PFSK-1 (cell line): ENCODE data around the gene PRR9.

ENCODE experiments used
- FOXP2 ChIP-seq: optimal IDR thresholded peaks from 2 replicates; pipeline ENCODE3; 2011; ENCODE audit warnings: borderline replicate concordance, control low read depth, inconsistent platforms; ENCODE audit not compliant: insufficient read depth; ENCODE audit errors: extremely low read length, extremely low read depth
- POLR2AphosphoS5 ChIP-seq: IDR thresholded peaks from 2 replicates; pipeline ENCODE4 v1.6.1; 2012; ENCODE audit warnings: low read depth, mild to moderate bottlenecking, control low read depth, low read length, moderate library complexity
- SIN3A ChIP-seq: IDR thresholded peaks from 2 replicates; pipeline ENCODE4 v1.6.1; 2012; ENCODE audit warnings: mild to moderate bottlenecking, low read length, moderate library complexity, borderline replicate concordance; ENCODE audit not compliant: insufficient read depth
- TAF1 ChIP-seq: IDR thresholded peaks from 2 replicates; pipeline ENCODE4 v1.6.1; 2012; ENCODE audit warnings: low read length, control low read depth, borderline replicate concordance; ENCODE audit not compliant: insufficient read depth
- TF ChIP-seq, protein P1 (sequence below), 2 experiments: IDR thresholded peaks; 2 replicates each; pipeline versions ENCODE4 v1.6.1 to v1.8.0; 2011 to 2012; ENCODE audit warnings: low read depth in 2 of 2, low read length in 2 of 2, control low read depth in 1 of 2, inconsistent platforms in 1 of 2, mild to moderate bottlenecking in 1 of 2, moderate library complexity in 1 of 2; ENCODE audit not compliant: insufficient read depth in 1 of 2

PRR9 gene

DNA sequence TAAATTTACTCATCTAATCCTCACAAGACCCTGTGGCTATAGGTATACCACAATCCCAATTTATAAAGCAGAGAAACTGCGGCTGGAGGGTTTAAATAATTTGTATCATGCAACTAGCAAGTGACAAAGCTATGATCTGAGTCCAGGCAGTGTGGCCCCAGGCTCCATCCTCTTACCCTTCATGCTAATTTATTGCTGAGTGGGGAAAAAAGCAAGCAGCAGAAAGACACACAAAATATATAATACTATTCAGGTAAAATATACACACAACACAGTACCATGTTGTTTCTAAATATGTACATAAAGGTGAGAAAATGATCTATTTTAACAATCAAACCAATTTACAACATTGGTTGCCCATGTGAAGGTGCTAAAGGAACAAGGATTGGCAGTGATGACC is 24.8 kb downstream of the PRR9 start:
- TF ChIP-seq FOXP2 (no peak), TAF1 (no peak), SIN3A (no peak), POLR2AphosphoS5 (no peak)
- TF ChIP-seq, protein P1, sequence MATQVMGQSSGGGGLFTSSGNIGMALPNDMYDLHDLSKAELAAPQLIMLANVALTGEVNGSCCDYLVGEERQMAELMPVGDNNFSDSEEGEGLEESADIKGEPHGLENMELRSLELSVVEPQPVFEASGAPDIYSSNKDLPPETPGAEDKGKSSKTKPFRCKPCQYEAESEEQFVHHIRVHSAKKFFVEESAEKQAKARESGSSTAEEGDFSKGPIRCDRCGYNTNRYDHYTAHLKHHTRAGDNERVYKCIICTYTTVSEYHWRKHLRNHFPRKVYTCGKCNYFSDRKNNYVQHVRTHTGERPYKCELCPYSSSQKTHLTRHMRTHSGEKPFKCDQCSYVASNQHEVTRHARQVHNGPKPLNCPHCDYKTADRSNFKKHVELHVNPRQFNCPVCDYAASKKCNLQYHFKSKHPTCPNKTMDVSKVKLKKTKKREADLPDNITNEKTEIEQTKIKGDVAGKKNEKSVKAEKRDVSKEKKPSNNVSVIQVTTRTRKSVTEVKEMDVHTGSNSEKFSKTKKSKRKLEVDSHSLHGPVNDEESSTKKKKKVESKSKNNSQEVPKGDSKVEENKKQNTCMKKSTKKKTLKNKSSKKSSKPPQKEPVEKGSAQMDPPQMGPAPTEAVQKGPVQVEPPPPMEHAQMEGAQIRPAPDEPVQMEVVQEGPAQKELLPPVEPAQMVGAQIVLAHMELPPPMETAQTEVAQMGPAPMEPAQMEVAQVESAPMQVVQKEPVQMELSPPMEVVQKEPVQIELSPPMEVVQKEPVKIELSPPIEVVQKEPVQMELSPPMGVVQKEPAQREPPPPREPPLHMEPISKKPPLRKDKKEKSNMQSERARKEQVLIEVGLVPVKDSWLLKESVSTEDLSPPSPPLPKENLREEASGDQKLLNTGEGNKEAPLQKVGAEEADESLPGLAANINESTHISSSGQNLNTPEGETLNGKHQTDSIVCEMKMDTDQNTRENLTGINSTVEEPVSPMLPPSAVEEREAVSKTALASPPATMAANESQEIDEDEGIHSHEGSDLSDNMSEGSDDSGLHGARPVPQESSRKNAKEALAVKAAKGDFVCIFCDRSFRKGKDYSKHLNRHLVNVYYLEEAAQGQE (IDR thresholded peaks at IDR 0.05; ENCODE audit: insufficient read depth in 1 of 2, low read depth in 2 of 2, low read length in 2 of 2): no peak

DNA sequence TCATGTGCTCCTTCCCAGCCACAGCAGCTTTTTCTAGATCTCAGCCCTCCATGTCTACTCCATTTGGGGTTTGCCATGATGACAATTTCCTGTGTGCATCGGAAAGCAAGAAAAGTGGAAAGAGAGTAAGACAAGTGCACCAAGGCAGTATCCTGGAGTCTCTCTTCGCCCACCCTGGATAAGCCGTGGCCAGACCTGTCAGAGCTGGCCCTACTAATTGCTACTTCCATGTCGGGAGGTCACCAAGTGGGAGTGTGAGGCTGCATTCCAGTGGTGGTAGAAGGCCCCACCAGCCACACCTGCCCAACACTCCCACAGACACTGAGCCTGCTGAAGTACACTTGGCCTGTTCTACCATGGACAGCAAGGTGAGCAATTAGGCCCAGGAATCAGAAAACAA is 28.1 kb downstream of the PRR9 start:
- TF ChIP-seq SIN3A (no peak), POLR2AphosphoS5 (no peak), TAF1 (no peak), FOXP2 (no peak)
- TF ChIP-seq, protein P1 (IDR thresholded peaks at IDR 0.05; ENCODE audit: insufficient read depth in 1 of 2, low read depth in 2 of 2, low read length in 2 of 2): no peak

DNA sequence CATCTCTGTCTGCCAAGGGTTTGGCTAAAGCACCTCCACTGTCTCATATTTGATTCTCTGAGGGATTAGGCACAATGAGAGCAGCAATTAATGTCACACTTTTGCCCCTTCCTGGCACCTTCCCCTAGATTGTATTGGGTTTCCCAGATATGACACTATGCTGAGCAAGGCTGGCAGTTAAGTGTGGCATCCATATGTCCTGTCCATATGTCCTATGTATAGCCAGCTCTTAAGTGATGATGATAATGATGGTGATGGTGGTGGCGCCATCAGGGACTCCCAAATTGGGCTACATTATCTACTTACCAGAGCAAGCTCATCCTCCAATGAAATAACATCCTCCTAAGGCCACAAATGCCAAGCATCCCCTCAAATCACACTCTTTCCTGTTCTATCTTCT is 28.6 kb downstream of the PRR9 start:
- no peak for TF ChIP-seq TAF1
- no peak for TF ChIP-seq POLR2AphosphoS5
- no peak for TF ChIP-seq SIN3A
- TF ChIP-seq, protein P1 (IDR thresholded peaks at IDR 0.05; ENCODE audit: insufficient read depth in 1 of 2, low read depth in 2 of 2, low read length in 2 of 2): no peak
- no peak for TF ChIP-seq FOXP2

DNA sequence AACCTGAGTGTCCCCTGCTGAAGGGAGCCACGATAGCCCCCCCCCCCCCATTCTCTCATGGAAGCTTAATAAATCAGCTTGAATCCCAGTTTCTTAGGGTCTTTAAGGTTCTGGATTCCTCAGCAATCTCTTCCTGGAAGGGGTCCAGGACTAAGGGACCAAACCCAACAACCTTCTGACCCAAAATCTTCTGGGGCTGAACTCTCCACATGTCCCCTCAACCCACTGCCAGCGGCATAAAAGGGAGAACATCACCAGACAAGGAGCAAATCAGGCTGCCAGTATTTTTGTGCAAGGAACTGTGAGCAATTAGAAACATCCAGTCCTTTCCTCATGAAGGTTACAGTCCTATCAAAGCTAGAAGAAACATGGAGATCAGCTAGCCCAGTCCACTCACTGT is 29.4 kb downstream of the PRR9 start:
- TF ChIP-seq SIN3A (no peak), FOXP2 (no peak), TAF1 (no peak)
- TF ChIP-seq, protein P1 (IDR thresholded peaks at IDR 0.05; ENCODE audit: insufficient read depth in 1 of 2, low read depth in 2 of 2, low read length in 2 of 2): no peak

DNA sequence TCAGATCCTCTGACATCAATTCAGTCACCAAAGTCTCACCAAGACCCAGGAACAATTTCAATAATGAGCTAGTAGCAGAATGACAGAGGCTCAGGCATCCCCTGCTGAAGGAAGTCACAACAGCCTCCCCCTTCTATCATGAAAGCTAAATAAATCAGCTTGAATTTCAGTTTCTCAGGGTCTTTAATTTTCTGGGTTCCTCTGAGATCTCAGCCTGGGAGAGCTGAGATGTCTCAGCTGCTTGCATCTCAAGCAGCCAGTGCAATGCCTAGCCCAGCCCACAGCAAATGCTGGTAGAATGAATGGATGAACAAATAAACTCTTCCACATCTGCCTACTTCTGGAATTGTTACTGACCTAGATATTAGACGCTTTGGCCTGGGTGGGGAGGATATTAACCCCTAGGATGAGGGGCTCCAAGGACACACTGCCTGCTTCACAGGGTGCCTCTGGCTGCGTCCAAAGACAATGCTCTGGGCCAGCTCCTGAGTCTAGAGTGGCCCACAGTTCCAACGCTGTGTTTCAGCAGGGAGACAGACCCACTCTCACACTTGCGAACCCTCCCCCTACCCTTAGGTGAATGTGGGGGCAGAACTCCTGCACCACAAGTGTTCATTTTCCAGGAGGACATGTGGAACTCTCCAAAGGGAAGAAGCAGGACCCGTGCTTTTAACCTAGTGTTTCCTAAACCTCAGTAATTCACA is 30.9 kb downstream of the PRR9 start:
- no peak for TF ChIP-seq FOXP2
- TF ChIP-seq, protein P1 (IDR thresholded peaks at IDR 0.05; ENCODE audit: insufficient read depth in 1 of 2, low read depth in 2 of 2, low read length in 2 of 2): no peak
- TF ChIP-seq SIN3A: no peak
- no peak for TF ChIP-seq POLR2AphosphoS5
- no peak for TF ChIP-seq TAF1
